ENCODE results near the gene PIGU.

The PIGU gene

GRCh38 chr20:34538671-34539123, 138.2 kb downstream of the PIGU start:
- Histone ChIP-seq H3K27ac (ENCODE audit: low read depth, low read length) (no peak overlapping the region), H3K36me3 (ENCODE audit: control insufficient read depth, insufficient read depth, low read length) (peaks cover 67% of the 10 kb centered on the region), H3K9ac (ENCODE audit: low read depth, low read length) (no peak overlapping the region), H3K27me3 (ENCODE audit: control insufficient read depth, insufficient read depth, low read length) (no peaks in the 10 kb centered on the region), H3K4me3 (ENCODE audit: low read depth, low read length) (no peak overlapping the region), H3K4me1 (ENCODE audit: control insufficient read depth, insufficient read depth, low read length) (no peaks in the 10 kb centered on the region), H3K9me3 (ENCODE audit: control insufficient read depth, insufficient read depth, low read length) (no peaks in the 10 kb centered on the region)

- peaks cover 74% of the 10 kb centered on the region for H3K36me3 ChIP-seq (ENCODE audit: control insufficient read depth, insufficient read depth, low read length)
- H3K4me1 ChIP-seq (ENCODE audit: control insufficient read depth, insufficient read depth, low read length) = no peaks in the 10 kb centered on the region
- H3K27me3 ChIP-seq (ENCODE audit: control insufficient read depth, insufficient read depth, low read length) = no peaks in the 10 kb centered on the region
- H3K9ac ChIP-seq (ENCODE audit: low read depth, low read length) = no peak overlapping the region
- no peak overlapping the region for H3K4me3 ChIP-seq (ENCODE audit: low read depth, low read length)
- H3K9me3 ChIP-seq (ENCODE audit: control insufficient read depth, insufficient read depth, low read length) = no peaks in the 10 kb centered on the region
- H3K27ac ChIP-seq (ENCODE audit: low read depth, low read length) = no peak overlapping the region
These were observed 139.2 kb downstream of the PIGU start for GRCh38 chr20:34537651-34538050.

- Histone ChIP-seq H3K4me3 (ENCODE audit: low read depth, low read length) (no peak overlapping the region), H3K36me3 (ENCODE audit: control insufficient read depth, insufficient read depth, low read length) (peaks cover 76% of the 10 kb centered on the region), H3K9ac (ENCODE audit: low read depth, low read length) (no peak overlapping the region), H3K27ac (ENCODE audit: low read depth, low read length) (no peak overlapping the region), H3K9me3 (ENCODE audit: control insufficient read depth, insufficient read depth, low read length) (no peaks in the 10 kb centered on the region), H3K27me3 (ENCODE audit: control insufficient read depth, insufficient read depth, low read length) (no peaks in the 10 kb centered on the region), H3K4me1 (ENCODE audit: control insufficient read depth, insufficient read depth, low read length) (no peaks in the 10 kb centered on the region)
These were observed 140.0 kb downstream of the PIGU start for GRCh38 chr20:34536798-34537394.

- Histone ChIP-seq H3K27ac (ENCODE audit: low read depth, low read length) (no peak overlapping the region), H3K27me3 (ENCODE audit: control insufficient read depth, insufficient read depth, low read length) (no peaks in the 10 kb centered on the region), H3K4me3 (ENCODE audit: low read depth, low read length) (no peak overlapping the region), H3K4me1 (ENCODE audit: control insufficient read depth, insufficient read depth, low read length) (no peaks in the 10 kb centered on the region), H3K36me3 (ENCODE audit: control insufficient read depth, insufficient read depth, low read length) (peaks cover 76% of the 10 kb centered on the region), H3K9ac (ENCODE audit: low read depth, low read length) (no peak overlapping the region), H3K9me3 (ENCODE audit: control insufficient read depth, insufficient read depth, low read length) (no peaks in the 10 kb centered on the region)
These were observed 141.0 kb downstream of the PIGU start for GRCh38 chr20:34535857-34536256.

- H3K36me3 ChIP-seq (ENCODE audit: control insufficient read depth, insufficient read depth, low read length) = peaks cover 76% of the 10 kb centered on the region
- H3K4me3 ChIP-seq (ENCODE audit: low read depth, low read length) = no peak overlapping the region
- no peak overlapping the region for H3K27ac ChIP-seq (ENCODE audit: low read depth, low read length)
- H3K9ac ChIP-seq (ENCODE audit: low read depth, low read length) = no peak overlapping the region
- H3K9me3 ChIP-seq (ENCODE audit: control insufficient read depth, insufficient read depth, low read length) = no peaks in the 10 kb centered on the region
- no peaks in the 10 kb centered on the region for H3K27me3 ChIP-seq (ENCODE audit: control insufficient read depth, insufficient read depth, low read length)
- H3K4me1 ChIP-seq (ENCODE audit: control insufficient read depth, insufficient read depth, low read length) = no peaks in the 10 kb centered on the region
These were observed 141.5 kb downstream of the PIGU start for GRCh38 chr20:34535301-34535840.

- Histone ChIP-seq H3K27me3 (ENCODE audit: control insufficient read depth, insufficient read depth, low read length) (no peaks in the 10 kb centered on the region), H3K36me3 (ENCODE audit: control insufficient read depth, insufficient read depth, low read length) (peaks cover 77% of the 10 kb centered on the region), H3K9ac (ENCODE audit: low read depth, low read length) (no peak overlapping the region), H3K4me3 (ENCODE audit: low read depth, low read length) (no peak overlapping the region), H3K9me3 (ENCODE audit: control insufficient read depth, insufficient read depth, low read length) (no peaks in the 10 kb centered on the region), H3K4me1 (ENCODE audit: control insufficient read depth, insufficient read depth, low read length) (no peaks in the 10 kb centered on the region), H3K27ac (ENCODE audit: low read depth, low read length) (no peak overlapping the region)
These were observed 142.3 kb downstream of the PIGU start for GRCh38 chr20:34534391-34535165.

- peaks cover 79% of the 10 kb centered on the region for H3K36me3 ChIP-seq (ENCODE audit: control insufficient read depth, insufficient read depth, low read length)
- H3K27me3 ChIP-seq (ENCODE audit: control insufficient read depth, insufficient read depth, low read length) = no peaks in the 10 kb centered on the region
- no peaks in the 10 kb centered on the region for H3K4me1 ChIP-seq (ENCODE audit: control insufficient read depth, insufficient read depth, low read length)
- no peak overlapping the region for H3K27ac ChIP-seq (ENCODE audit: low read depth, low read length)
- H3K4me3 ChIP-seq (ENCODE audit: low read depth, low read length) = no peak overlapping the region
- no peak overlapping the region for H3K9ac ChIP-seq (ENCODE audit: low read depth, low read length)
- H3K9me3 ChIP-seq (ENCODE audit: control insufficient read depth, insufficient read depth, low read length) = no peaks in the 10 kb centered on the region
These were observed 144.1 kb downstream of the PIGU start for GRCh38 chr20:34532756-34533155.

GRCh38 chr20:34532320-34532719, 144.6 kb downstream of the PIGU start:
- Histone ChIP-seq H3K27me3 (ENCODE audit: control insufficient read depth, insufficient read depth, low read length) (no peaks in the 10 kb centered on the region), H3K27ac (ENCODE audit: low read depth, low read length) (no peak overlapping the region), H3K9me3 (ENCODE audit: control insufficient read depth, insufficient read depth, low read length) (no peaks in the 10 kb centered on the region), H3K4me1 (ENCODE audit: control insufficient read depth, insufficient read depth, low read length) (no peaks in the 10 kb centered on the region), H3K36me3 (ENCODE audit: control insufficient read depth, insufficient read depth, low read length) (peaks cover 80% of the 10 kb centered on the region), H3K9ac (ENCODE audit: low read depth, low read length) (no peak overlapping the region), H3K4me3 (ENCODE audit: low read depth, low read length) (no peak overlapping the region)

GRCh38 chr20:34531608-34532265, 145.2 kb downstream of the PIGU start:
- H3K4me1 ChIP-seq (ENCODE audit: control insufficient read depth, insufficient read depth, low read length) = no peaks in the 10 kb centered on the region
- H3K9me3 ChIP-seq (ENCODE audit: control insufficient read depth, insufficient read depth, low read length) = no peaks in the 10 kb centered on the region
- H3K9ac ChIP-seq (ENCODE audit: low read depth, low read length) = no peak overlapping the region
- H3K27me3 ChIP-seq (ENCODE audit: control insufficient read depth, insufficient read depth, low read length) = no peaks in the 10 kb centered on the region
- H3K4me3 ChIP-seq (ENCODE audit: low read depth, low read length) = no peak overlapping the region
- H3K36me3 ChIP-seq (ENCODE audit: control insufficient read depth, insufficient read depth, low read length) = peaks cover 80% of the 10 kb centered on the region
- no peak overlapping the region for H3K27ac ChIP-seq (ENCODE audit: low read depth, low read length)

GRCh38 chr20:34530342-34530741, 146.6 kb downstream of the PIGU start:
- Histone ChIP-seq H3K9me3 (ENCODE audit: control insufficient read depth, insufficient read depth, low read length) (no peaks in the 10 kb centered on the region), H3K27ac (ENCODE audit: low read depth, low read length) (no peak overlapping the region), H3K36me3 (ENCODE audit: control insufficient read depth, insufficient read depth, low read length) (peaks cover 76% of the 10 kb centered on the region), H3K9ac (ENCODE audit: low read depth, low read length) (no peak overlapping the region), H3K4me3 (ENCODE audit: low read depth, low read length) (no peak overlapping the region), H3K27me3 (ENCODE audit: control insufficient read depth, insufficient read depth, low read length) (no peaks in the 10 kb centered on the region), H3K4me1 (ENCODE audit: control insufficient read depth, insufficient read depth, low read length) (no peaks in the 10 kb centered on the region)

GRCh38 chr20:34529742-34530141, 147.2 kb downstream of the PIGU start:
- Histone ChIP-seq H3K9ac (ENCODE audit: low read depth, low read length) (no peak overlapping the region), H3K4me1 (ENCODE audit: control insufficient read depth, insufficient read depth, low read length) (no peaks in the 10 kb centered on the region), H3K36me3 (ENCODE audit: control insufficient read depth, insufficient read depth, low read length) (peaks cover 70% of the 10 kb centered on the region), H3K4me3 (ENCODE audit: low read depth, low read length) (no peak overlapping the region), H3K27me3 (ENCODE audit: control insufficient read depth, insufficient read depth, low read length) (no peaks in the 10 kb centered on the region), H3K27ac (ENCODE audit: low read depth, low read length) (no peak overlapping the region), H3K9me3 (ENCODE audit: control insufficient read depth, insufficient read depth, low read length) (no peaks in the 10 kb centered on the region)

Measured in HUES48 (cell line).